SJSA1 (cell line): ENCODE results near the gene ZFYVE19. TPM values are rescaled to one million over a fixed set of nuclear protein-coding genes. Genes with fewer than 3 reads are reported as not detected.

ENCODE experiments used
- DNase-seq, 2 experiments: peaks; one replicate each; pipeline ENCODE4 v3.0.0-alpha.2; 2015 to 2020; ENCODE audit warnings: low spot score in 2 of 2, low read depth in 1 of 2
- H3K27ac ChIP-seq: fragments of 250-450 bp; sonication (Bioruptor Pico); 2 replicates; pipeline ENCODE4 v1.5.1; 2020; ENCODE audit warnings: mild to moderate bottlenecking, moderate library complexity
- H3K27me3 ChIP-seq: fragments of 250-450 bp; sonication (Bioruptor Pico); replicated peaks from 2 replicates; pipeline ENCODE4 v1.5.1; 2020; ENCODE audit warnings: mild to moderate bottlenecking, moderate library complexity
- H3K36me3 ChIP-seq: fragments of 250-450 bp; sonication (Bioruptor Pico); 2 replicates; pipeline ENCODE4 v1.5.1; 2020; ENCODE audit warnings: mild to moderate bottlenecking
- H3K4me1 ChIP-seq: fragments of 250-450 bp; sonication (Bioruptor Pico); replicated peaks from 2 replicates; pipeline ENCODE4 v1.6.1; 2021; ENCODE audit warnings: mild to moderate bottlenecking
- H3K4me3 ChIP-seq: fragments of 250-450 bp; sonication (Bioruptor Pico); 2 replicates; pipeline ENCODE4 v1.5.1; 2020; ENCODE audit warnings: mild to moderate bottlenecking
- H3K9me3 ChIP-seq: fragments of 250-450 bp; sonication (Bioruptor Pico); replicated peaks from 2 replicates; pipeline ENCODE4 v1.5.1; 2020; ENCODE audit warnings: mild to moderate bottlenecking
- total RNA-seq: library from RNA; depleted of rRNA; stranded (reverse); fragments of >200 nt; shearing (Covaris generic); gene quantifications from 2 replicates; pipeline ENCODE4 v1.2.3, GENCODE V29; 2014; rRNA removed

The ZFYVE19 gene
- total RNA-seq, result 33.8 and 39.2 TPM in 2 replicates

GRCh38 chr15:40807028-40807887 is at the start of gene ZFYVE19, which contains the start of gene DNAJC17:
ZFYVE19 (plus strand) TSS chr15:40807089; CDS start chr15:40807590, 501 bp downstream.
DNAJC17 (minus strand) TSS chr15:40807473; CDS start chr15:40807446, 27 bp downstream.
- Histone ChIP-seq H3K27me3 (no peaks in the 10 kb centered on the region), H3K27ac (peak within 1 kb of the TSS; percentile 76), H3K9me3 (no peaks in the 10 kb centered on the region), H3K4me1 (peaks cover 13% of the 10 kb centered on the region), H3K4me3 (peak within 1 kb of the TSS; percentile 77), H3K36me3 (peaks cover 10% of the 10 kb centered on the region)
- peak; percentile 92 to 97 for DNase-seq

GRCh38 chr15:40759961-40760360 is 46.9 kb upstream of the ZFYVE19 start:
- H3K36me3 ChIP-seq, result 0 out of 2 replicates have a peak, but pooled peaks cover 1% of the 10 kb centered on the region
- peaks cover 30% of the 10 kb centered on the region for H3K4me1 ChIP-seq
- H3K4me3 ChIP-seq, result no peak overlapping the region
- no peak for DNase-seq
- H3K27me3 ChIP-seq, result no peaks in the 10 kb centered on the region
- H3K9me3 ChIP-seq, result no peaks in the 10 kb centered on the region
- no peak overlapping the region for H3K27ac ChIP-seq

GRCh38 chr15:40762919-40763800 is 43.7 kb upstream of the ZFYVE19 start:
- H3K4me1 ChIP-seq, result peaks cover 56% of the 10 kb centered on the region
- peak; percentile 84 to 93 for DNase-seq
- H3K4me3 ChIP-seq, result peak overlapping the region; percentile 20
- H3K27me3 ChIP-seq, result no peaks in the 10 kb centered on the region
- no peak overlapping the region for H3K27ac ChIP-seq
- no peaks in the 10 kb centered on the region for H3K9me3 ChIP-seq
- H3K36me3 ChIP-seq, result peaks cover 14% of the 10 kb centered on the region

- Histone ChIP-seq H3K27ac (no peak within 1 kb of the TSS), H3K9me3 (no peaks in the 10 kb centered on the region), H3K4me1 (peaks cover 65% of the 10 kb centered on the region), H3K36me3 (peaks cover 19% of the 10 kb centered on the region), H3K4me3 (peak within 1 kb of the TSS; percentile 20), H3K27me3 (no peaks in the 10 kb centered on the region)
- peak; percentile 65 to 71 for DNase-seq
These were observed 42.9 kb upstream of the ZFYVE19 start, which contains the start of gene GCHFR for GRCh38 chr15:40763801-40764628. GCHFR (plus strand) TSS chr15:40764068; CDS start chr15:40764181, 113 bp downstream.

GRCh38 chr15:40764629-40765103 is 42.2 kb upstream of the ZFYVE19 start:
- H3K27ac ChIP-seq, result no peak overlapping the region
- peaks cover 24% of the 10 kb centered on the region for H3K36me3 ChIP-seq
- no peak overlapping the region for H3K4me3 ChIP-seq
- H3K4me1 ChIP-seq, result peaks cover 71% of the 10 kb centered on the region
- DNase-seq, result no peak
- H3K9me3 ChIP-seq, result no peaks in the 10 kb centered on the region
- H3K27me3 ChIP-seq, result no peaks in the 10 kb centered on the region

GRCh38 chr15:40766194-40766815 is 40.6 kb upstream of the ZFYVE19 start:
- H3K27me3 ChIP-seq, result no peaks in the 10 kb centered on the region
- H3K4me3 ChIP-seq, result no peak overlapping the region
- no peaks in the 10 kb centered on the region for H3K9me3 ChIP-seq
- peaks cover 74% of the 10 kb centered on the region for H3K4me1 ChIP-seq
- no peak for DNase-seq
- H3K36me3 ChIP-seq, result peaks cover 36% of the 10 kb centered on the region
- no peak overlapping the region for H3K27ac ChIP-seq

GRCh38 chr15:40766906-40767837 is 39.7 kb upstream of the ZFYVE19 start:
- peaks cover 45% of the 10 kb centered on the region for H3K36me3 ChIP-seq
- no peaks in the 10 kb centered on the region for H3K27me3 ChIP-seq
- H3K9me3 ChIP-seq, result no peaks in the 10 kb centered on the region
- no peak for DNase-seq
- no peak overlapping the region for H3K27ac ChIP-seq
- peaks cover 74% of the 10 kb centered on the region for H3K4me1 ChIP-seq
- no peak overlapping the region for H3K4me3 ChIP-seq

- no peak for DNase-seq
These were observed 38.9 kb upstream of the ZFYVE19 start for GRCh38 chr15:40767838-40768500.

GRCh38 chr15:40768521-40769273 is 38.2 kb upstream of the ZFYVE19 start:
- peak; percentile 41 to 67 for DNase-seq
- peaks cover 61% of the 10 kb centered on the region for H3K4me1 ChIP-seq

More at GRCh38 chr15:40767838-40768500, 38.9 kb upstream of the ZFYVE19 start:
- no peaks in the 10 kb centered on the region for H3K9me3 ChIP-seq
- no peaks in the 10 kb centered on the region for H3K27me3 ChIP-seq
- no peak overlapping the region for H3K4me3 ChIP-seq
- H3K4me1 ChIP-seq, result peaks cover 68% of the 10 kb centered on the region
- no peak overlapping the region for H3K27ac ChIP-seq
- H3K36me3 ChIP-seq, result peaks cover 49% of the 10 kb centered on the region

GRCh38 chr15:40769274-40770146 is 37.4 kb upstream of the ZFYVE19 start, which contains the start of gene C15orf62:
C15orf62 (plus strand) TSS chr15:40769980; CDS start chr15:40770496, 516 bp downstream.
- H3K4me1 ChIP-seq, result peaks cover 53% of the 10 kb centered on the region
- DNase-seq, result no peak

More at GRCh38 chr15:40768521-40769273, 38.2 kb upstream of the ZFYVE19 start:
- Histone ChIP-seq H3K4me3 (no peak overlapping the region), H3K27ac (no peak overlapping the region), H3K9me3 (no peaks in the 10 kb centered on the region), H3K27me3 (no peaks in the 10 kb centered on the region), H3K36me3 (peaks cover 50% of the 10 kb centered on the region)

More at GRCh38 chr15:40769274-40770146, 37.4 kb upstream of the ZFYVE19 start, which contains the start of gene C15orf62:
- Histone ChIP-seq H3K27ac (no peak within 1 kb of the TSS), H3K9me3 (no peaks in the 10 kb centered on the region), H3K4me3 (no peak within 1 kb of the TSS), H3K36me3 (peaks cover 58% of the 10 kb centered on the region), H3K27me3 (no peaks in the 10 kb centered on the region)
